Midbrain (tissue), 1 donor: Measurements from ENCODE around the gene EEF1AKMT4.

Experiments
- DNase-seq: peaks from one replicate; lab custom pipeline; 2025; lab: John Stamatoyannopoulos, UW

EEF1AKMT4 gene

GRCh38 chr3:184249412-184250166, at the start of gene EEF1AKMT4:
Gene EEF1AKMT4 (plus strand): TSS chr3:184249672. CDS start chr3:184249695, 23 bp downstream.
- peak; percentile 93 for DNase-seq

- no peak for DNase-seq
Observed at GRCh38 chr3:184200825-184201224, 48.6 kb upstream of the EEF1AKMT4 start.

GRCh38 chr3:184203526-184203925, 45.9 kb upstream of the EEF1AKMT4 start:
- DNase-seq: no peak

GRCh38 chr3:184209146-184209923, 40.1 kb upstream of the EEF1AKMT4 start:
- DNase-seq: no peak

GRCh38 chr3:184211297-184211696, 38.2 kb upstream of the EEF1AKMT4 start:
- DNase-seq: no peak

- no peak for DNase-seq
Observed at GRCh38 chr3:184211718-184212117, 37.8 kb upstream of the EEF1AKMT4 start.

- no peak for DNase-seq
Observed at GRCh38 chr3:184218814-184219213, 30.7 kb upstream of the EEF1AKMT4 start.

GRCh38 chr3:184222521-184222920, 27.0 kb upstream of the EEF1AKMT4 start:
- no peak for DNase-seq

GRCh38 chr3:184223946-184224345, 25.5 kb upstream of the EEF1AKMT4 start:
- DNase-seq: no peak

GRCh38 chr3:184227481-184227935, 22.0 kb upstream of the EEF1AKMT4 start:
- DNase-seq: no peak

GRCh38 chr3:184228376-184229137, 20.9 kb upstream of the EEF1AKMT4 start:
- DNase-seq: no peak

GRCh38 chr3:184229394-184230080, 19.9 kb upstream of the EEF1AKMT4 start, which contains the start of gene VWA5B2:
Gene VWA5B2 (plus strand): TSS chr3:184229585. CDS start chr3:184230529, 944 bp downstream.
- DNase-seq: peak; percentile 19

GRCh38 chr3:184230081-184230602, 19.3 kb upstream of the EEF1AKMT4 start:
- no peak for DNase-seq

- DNase-seq: no peak
Observed at GRCh38 chr3:184230603-184231528, 18.6 kb upstream of the EEF1AKMT4 start.

GRCh38 chr3:184231671-184232070, 17.8 kb upstream of the EEF1AKMT4 start:
- no peak for DNase-seq

GRCh38 chr3:184233127-184233843, 16.2 kb upstream of the EEF1AKMT4 start:
- no peak for DNase-seq

- DNase-seq: peak; percentile 4
Observed at GRCh38 chr3:184234224-184234623, 15.2 kb upstream of the EEF1AKMT4 start.

- no peak for DNase-seq
Observed at GRCh38 chr3:184234671-184235380, 14.6 kb upstream of the EEF1AKMT4 start.
